Right atrium auricular region (tissue), 2 donors: ENCODE results near the gene PLCB4. TPM values are rescaled to one million over a fixed set of nuclear protein-coding genes. Genes with fewer than 3 reads are reported as not detected.
A peak's percentile ranks its signal among the peaks of the same experiment; 100 is the strongest.

Experiments used
- DNase-seq: peaks from one replicate; pipeline ENCODE4 v3.0.0-alpha.2; 2019; ENCODE audit warnings: low spot score
- H3K27ac ChIP-seq, 2 donors: fragments of 200-600 bp; sonication (generic); 1 replicate in 1 of 2; 2 replicates in 1 of 2; pipeline ENCODE4 v1.5.1; 2016 to 2019
- H3K27me3 ChIP-seq, 2 donors: fragments of 200-600 bp; sonication (generic); one replicate each; pipeline versions ENCODE4 v1.5.1 to v1.6.0; 2017 to 2019
- H3K36me3 ChIP-seq: fragments of 200-600 bp; sonication (generic); one replicate; pipeline ENCODE4 v1.5.1; 2016
- H3K4me1 ChIP-seq, 2 donors: fragments of 200-600 bp; sonication (generic); one replicate each; pipeline versions ENCODE4 v1.5.1 to v1.6.0; 2017 to 2019
- H3K4me3 ChIP-seq, 2 donors: fragments of 200-600 bp; sonication (generic); 1 replicate in 1 of 2; 2 replicates in 1 of 2; pipeline ENCODE4 v1.5.1; 2017 to 2019; ENCODE audit warnings: mild to moderate bottlenecking in 1 of 2, moderate library complexity in 1 of 2
- H3K9me3 ChIP-seq, 2 donors: fragments of 200-600 bp; sonication (generic); one replicate each; pipeline ENCODE4 v1.5.1; 2019
- CTCF ChIP-seq, 2 donors: fragments of 200-600 bp; sonication (generic); IDR thresholded peaks; one replicate each; pipeline ENCODE4 v1.5.1; 2019; ENCODE audit warnings: antibody characterized with exemption in 2 of 2
- total RNA-seq, 2 donors: library from RNA; depleted of rRNA; stranded (reverse); fragments of >200 nt; gene quantifications; one replicate each; pipeline ENCODE4 v1.1.0, GENCODE V29; 2016

The PLCB4 gene
- total RNA-seq, 2 donors from 2014 or later = 14.3 to 32.4 TPM

- Histone ChIP-seq H3K36me3 (no peaks in the 10 kb centered on the region), H3K9me3 (no peaks in the 10 kb centered on the region), H3K4me3 (no peak overlapping the region), H3K27me3 (no peaks in the 10 kb centered on the region), H3K27ac (peak overlapping the region in 1 of 2 donors; percentile 13), H3K4me1 (peaks cover 0 to 24% of the 10 kb centered on the region in 2 donors)
- no peak for TF ChIP-seq CTCF (IDR thresholded peaks at IDR 0.05)
- no peak for DNase-seq
Observed at GRCh38 chr20:9177278-9177677, 108.4 kb downstream of the PLCB4 start.

- no peak for DNase-seq
- Histone ChIP-seq H3K27ac (peak overlapping the region in 1 of 2 donors; percentile 4), H3K36me3 (no peaks in the 10 kb centered on the region), H3K27me3 (no peaks in the 10 kb centered on the region), H3K9me3 (no peaks in the 10 kb centered on the region), H3K4me1 (peaks cover 0 to 9% of the 10 kb centered on the region in 2 donors), H3K4me3 (no peak overlapping the region)
- no peak for TF ChIP-seq CTCF (IDR thresholded peaks at IDR 0.05)
Observed at GRCh38 chr20:9179193-9179802, 110.4 kb downstream of the PLCB4 start.

GRCh38 chr20:9179867-9180266 lies 111.0 kb downstream of the PLCB4 start:
- Histone ChIP-seq H3K27me3 (no peaks in the 10 kb centered on the region), H3K4me1 (peaks cover 0 to 9% of the 10 kb centered on the region in 2 donors), H3K9me3 (no peaks in the 10 kb centered on the region), H3K27ac (no peak overlapping the region), H3K36me3 (no peaks in the 10 kb centered on the region), H3K4me3 (no peak overlapping the region)
- TF ChIP-seq CTCF (IDR thresholded peaks at IDR 0.05) = no peak
- DNase-seq = no peak

GRCh38 chr20:9180481-9181257 lies 111.8 kb downstream of the PLCB4 start:
- H3K27ac ChIP-seq = no peak overlapping the region
- TF ChIP-seq CTCF (IDR thresholded peaks at IDR 0.05) = no peak
- DNase-seq = no peak

GRCh38 chr20:9185511-9185910 lies 116.6 kb downstream of the PLCB4 start:
- TF ChIP-seq CTCF (IDR thresholded peaks at IDR 0.05) = no peak
- Histone ChIP-seq H3K36me3 (no peaks in the 10 kb centered on the region), H3K27ac (no peak overlapping the region), H3K4me1 (peaks cover 0 to 11% of the 10 kb centered on the region in 2 donors), H3K9me3 (no peaks in the 10 kb centered on the region), H3K4me3 (no peak overlapping the region), H3K27me3 (no peaks in the 10 kb centered on the region)
- no peak for DNase-seq

More at GRCh38 chr20:9180481-9181257, 111.8 kb downstream of the PLCB4 start:
- no peaks in the 10 kb centered on the region for H3K9me3 ChIP-seq
- no peaks in the 10 kb centered on the region for H3K36me3 ChIP-seq
- H3K27me3 ChIP-seq = no peaks in the 10 kb centered on the region
- H3K4me3 ChIP-seq = no peak overlapping the region
- H3K4me1 ChIP-seq = peaks cover 0 to 9% of the 10 kb centered on the region in 2 donors
